GM12892 (cell line): Measurements from ENCODE around the gene IL18RAP.

ENCODE experiments used
- POLR2A ChIP-seq: IDR thresholded peaks from 2 replicates; pipeline ENCODE4 v1.6.1; 2011; ENCODE audit warnings: low read depth, low read length, control low read depth
- POLR2AphosphoS5 ChIP-seq: IDR thresholded peaks from 2 replicates; pipeline ENCODE4 v1.6.1; 2011; ENCODE audit warnings: low read depth, low read length, control low read depth
- TAF1 ChIP-seq: IDR thresholded peaks from 2 replicates; pipeline ENCODE4 v1.6.1; 2011; ENCODE audit warnings: low read depth, mild to moderate bottlenecking, control low read depth, low read length, borderline replicate concordance

DNA sequence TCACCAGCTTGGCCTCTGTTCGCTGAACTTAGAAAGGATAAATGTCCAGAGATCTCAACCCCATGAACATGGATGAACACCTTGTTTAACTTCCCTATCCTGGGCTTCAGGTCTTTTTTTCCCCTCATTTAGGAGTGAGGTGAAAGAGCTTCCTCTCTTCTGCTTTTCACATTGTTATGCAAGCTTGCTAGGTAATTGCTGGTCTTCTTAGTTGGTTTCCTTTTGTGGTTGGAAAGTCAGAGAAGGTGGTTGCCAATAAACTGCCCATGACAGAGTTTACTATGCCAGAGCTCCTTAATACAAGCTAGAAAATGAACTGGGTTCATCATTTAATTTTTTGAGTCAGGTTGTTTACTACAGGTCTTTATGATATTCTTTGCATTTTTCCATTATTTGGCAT, 66.7 kb downstream of the IL18RAP start:
- TF ChIP-seq TAF1 (no peak), POLR2AphosphoS5 (no peak), POLR2A (no peak)
